Activated T-helper 1 cell treated with anti-CD3 and anti-CD28 coated beads, Interleukin-2, amount 50 U/mL, for 16 hours (primary cell): Measurements from ENCODE around the gene SLC35E4.
"Not testable (repeated sequence)": the region's sequence is repeated elsewhere in the genome, so short reads cannot be mapped to it uniquely, and the experiment has no call there.

ENCODE experiments used
- DNase-seq, 2 donors: peaks; one replicate each; pipeline ENCODE4 v3.0.0-alpha.2; 2020; ENCODE audit warnings: low read depth in 1 of 2, low spot score in 1 of 2

The SLC35E4 gene

GRCh38 chr22:30649430-30650007 lies 13.9 kb downstream of the SLC35E4 start:
- peak; percentile 45 to 65 for DNase-seq

- no peak for DNase-seq
These were observed 15.0 kb downstream of the SLC35E4 start for GRCh38 chr22:30650508-30651116.

GRCh38 chr22:30652852-30653251 lies 17.3 kb downstream of the SLC35E4 start:
- no peak for DNase-seq

DNA sequence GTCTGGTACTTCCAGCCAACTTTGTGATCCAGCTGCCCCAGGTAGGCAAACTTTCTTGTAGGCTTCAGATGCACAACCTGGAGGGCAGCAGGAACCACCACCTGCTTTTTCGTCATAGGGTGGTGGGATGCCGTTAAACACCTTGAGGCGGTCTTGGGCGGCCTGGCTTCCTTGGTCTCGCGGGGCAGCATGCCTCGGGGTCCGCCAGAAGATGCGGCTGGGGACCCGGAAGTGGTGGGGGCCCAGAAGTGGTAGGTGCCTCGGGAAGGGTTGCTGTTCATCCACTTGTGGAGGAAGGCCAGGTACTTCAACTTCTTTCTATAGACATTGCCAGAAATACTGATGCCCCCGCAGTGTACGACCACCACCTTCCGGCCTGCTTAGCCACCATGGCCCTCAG lies 18.8 kb downstream of the SLC35E4 start:
- DNase-seq: no peak

DNA sequence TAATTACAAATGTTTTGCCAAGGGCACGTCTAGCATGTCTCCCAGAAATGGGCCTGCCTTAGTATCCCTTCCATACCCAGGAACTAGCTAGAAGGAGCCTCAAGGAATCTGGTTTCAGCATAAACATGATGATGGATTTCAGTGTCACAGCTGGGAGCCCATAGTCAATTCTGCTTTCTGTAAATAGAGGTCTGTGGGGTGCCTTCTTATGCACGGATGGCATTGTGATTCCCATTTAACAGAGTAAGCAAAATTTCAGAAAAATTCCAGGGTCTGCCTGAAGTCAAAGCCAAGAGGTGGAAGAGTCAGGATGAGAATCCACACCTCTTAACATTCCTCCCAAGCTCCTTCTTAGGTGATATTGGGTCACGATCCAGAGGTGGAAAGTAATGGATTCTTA lies 20.0 kb downstream of the SLC35E4 start:
- no peak for DNase-seq

DNA sequence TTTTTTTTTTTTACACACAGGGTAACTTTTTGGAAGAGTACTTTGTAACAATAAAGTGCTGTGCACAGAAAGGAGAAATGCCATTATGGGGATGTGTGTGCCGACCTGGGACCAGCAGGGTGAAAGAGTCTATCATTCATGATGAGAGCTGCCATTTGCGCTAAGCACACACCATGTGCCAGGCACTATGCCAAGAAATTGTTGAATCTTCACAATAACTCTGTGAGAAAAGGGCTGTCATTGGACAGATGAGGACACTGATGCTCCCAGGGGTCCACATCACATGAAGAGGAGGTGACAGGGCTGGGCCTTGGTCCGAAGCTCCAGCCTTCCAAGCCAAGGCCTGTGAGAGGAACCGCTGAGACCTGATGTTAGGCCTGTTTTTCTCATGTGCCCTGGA lies 26.5 kb downstream of the SLC35E4 start:
- no peak for DNase-seq

DNA sequence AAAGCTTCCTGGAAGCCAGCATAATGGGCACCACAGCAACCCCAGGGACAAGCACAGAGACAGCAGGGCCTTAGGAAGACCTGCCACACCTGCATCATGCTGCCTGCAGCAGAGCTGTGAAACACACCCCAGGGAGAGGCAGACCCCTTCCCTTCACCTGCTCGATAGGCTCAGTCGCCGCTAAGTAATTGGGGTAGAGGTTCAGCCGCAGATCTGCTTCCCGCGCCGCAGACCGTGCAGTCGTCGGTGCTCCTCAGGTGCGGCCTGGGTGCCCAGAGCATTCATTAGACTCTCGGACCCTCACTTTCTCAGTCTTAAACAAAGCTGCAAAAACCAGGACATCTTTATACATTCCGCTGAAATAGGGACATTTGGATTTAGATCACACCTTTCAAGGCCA lies 29.2 kb downstream of the SLC35E4 start:
- DNase-seq: no peak

DNA sequence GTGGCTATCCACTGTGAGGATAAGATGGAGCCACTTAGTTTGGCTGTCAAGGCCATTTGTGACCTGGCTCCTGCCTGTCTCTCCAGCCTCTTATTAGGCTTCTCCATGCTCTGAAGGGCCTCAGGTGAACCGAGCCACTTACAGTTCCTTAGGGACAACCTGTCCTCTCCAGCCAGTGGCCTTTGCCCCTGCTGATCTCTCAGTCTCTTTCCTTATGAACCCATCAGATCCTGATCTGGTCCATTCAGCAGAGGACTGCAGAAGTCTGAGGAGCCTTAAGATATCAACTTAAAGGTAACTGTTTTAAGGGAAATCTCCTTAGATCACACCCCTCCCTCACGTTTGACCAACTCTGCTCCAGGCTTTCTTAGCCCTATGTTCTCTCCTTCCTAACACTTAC lies 29.7 kb downstream of the SLC35E4 start:
- DNase-seq: no peak

DNA sequence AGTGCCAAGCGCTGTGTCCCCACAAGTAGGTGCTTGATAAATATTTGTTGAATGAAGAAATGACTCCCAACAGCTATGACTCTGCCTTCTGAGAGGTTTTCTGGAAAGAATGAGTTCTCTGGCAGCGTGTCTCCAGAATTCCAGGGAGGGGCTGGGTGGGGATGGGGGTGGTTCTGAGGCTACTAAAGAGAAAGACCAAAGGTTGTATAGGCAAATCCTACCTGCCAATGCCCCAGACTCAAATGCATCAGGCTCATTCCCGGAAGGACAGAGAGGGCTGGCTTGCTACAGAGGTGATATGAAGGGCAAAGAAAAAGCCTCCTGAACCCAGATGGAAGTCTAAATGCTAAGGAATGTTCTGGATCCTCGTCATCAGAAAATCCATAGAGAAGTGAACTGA lies 30.2 kb downstream of the SLC35E4 start:
- no peak for DNase-seq

DNA sequence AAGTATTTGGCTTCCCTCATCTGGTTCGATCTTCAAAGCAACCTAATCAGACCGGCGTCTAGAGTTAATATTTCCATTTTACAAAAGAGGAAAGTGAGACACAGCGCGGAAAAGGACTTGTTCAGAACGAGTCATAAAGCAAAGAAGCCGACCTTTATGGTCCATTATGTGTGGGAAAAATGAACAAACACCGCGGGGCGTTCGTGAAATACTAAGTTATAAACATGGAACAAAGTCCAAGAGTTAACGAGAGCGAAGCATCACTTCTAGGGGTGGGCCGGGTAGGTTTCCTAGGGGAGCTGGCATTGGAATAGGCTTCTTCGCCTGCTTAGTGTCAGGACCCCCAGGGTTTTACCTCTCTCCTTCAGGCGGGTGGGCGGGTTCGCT lies 31.5 kb downstream of the SLC35E4 start:
- no peak for DNase-seq

- DNase-seq: peak; percentile 92
These were observed 32.2 kb downstream of the SLC35E4 start, which contains the start of gene DUSP18 for GRCh38 chr22:30667494-30668385. Gene DUSP18, minus strand, starts transcription at chr22:30667875. Its CDS starts 3,872 bp downstream, at chr22:30664003.

GRCh38 chr22:30668386-30668710 lies 32.8 kb downstream of the SLC35E4 start:
- no peak for DNase-seq

- DNase-seq: no peak
These were observed 35.5 kb downstream of the SLC35E4 start for GRCh38 chr22:30671071-30671470.

- DNase-seq: no peak
These were observed 37.6 kb downstream of the SLC35E4 start for GRCh38 chr22:30673136-30673535.

DNA sequence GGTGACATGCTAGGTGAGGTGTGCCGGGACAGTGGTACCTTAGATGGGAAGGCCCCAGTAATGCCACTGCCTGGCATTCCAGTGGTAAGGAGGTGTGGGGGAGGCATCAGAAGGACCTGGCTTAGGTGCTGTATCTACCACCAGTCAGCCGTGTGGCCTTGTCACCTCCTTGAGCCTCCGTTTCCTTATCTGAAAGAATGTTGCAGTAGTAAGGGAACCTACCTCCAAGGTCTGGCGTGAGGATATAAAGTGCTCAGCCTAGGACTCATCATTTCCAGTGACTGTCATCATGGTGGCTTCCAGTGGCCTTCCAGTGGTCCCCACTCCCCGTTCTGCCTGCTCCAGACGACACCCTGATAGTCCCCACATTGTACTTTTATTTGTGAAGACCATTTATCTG lies 38.9 kb downstream of the SLC35E4 start:
- no peak for DNase-seq

- DNase-seq: no peak
These were observed 39.9 kb downstream of the SLC35E4 start for GRCh38 chr22:30675436-30675835.

- DNase-seq: not testable (repeated sequence)
These were observed 41.0 kb downstream of the SLC35E4 start for GRCh38 chr22:30676565-30676964.

GRCh38 chr22:30679895-30680690 lies 44.5 kb downstream of the SLC35E4 start:
- DNase-seq: not testable (repeated sequence)

DNA sequence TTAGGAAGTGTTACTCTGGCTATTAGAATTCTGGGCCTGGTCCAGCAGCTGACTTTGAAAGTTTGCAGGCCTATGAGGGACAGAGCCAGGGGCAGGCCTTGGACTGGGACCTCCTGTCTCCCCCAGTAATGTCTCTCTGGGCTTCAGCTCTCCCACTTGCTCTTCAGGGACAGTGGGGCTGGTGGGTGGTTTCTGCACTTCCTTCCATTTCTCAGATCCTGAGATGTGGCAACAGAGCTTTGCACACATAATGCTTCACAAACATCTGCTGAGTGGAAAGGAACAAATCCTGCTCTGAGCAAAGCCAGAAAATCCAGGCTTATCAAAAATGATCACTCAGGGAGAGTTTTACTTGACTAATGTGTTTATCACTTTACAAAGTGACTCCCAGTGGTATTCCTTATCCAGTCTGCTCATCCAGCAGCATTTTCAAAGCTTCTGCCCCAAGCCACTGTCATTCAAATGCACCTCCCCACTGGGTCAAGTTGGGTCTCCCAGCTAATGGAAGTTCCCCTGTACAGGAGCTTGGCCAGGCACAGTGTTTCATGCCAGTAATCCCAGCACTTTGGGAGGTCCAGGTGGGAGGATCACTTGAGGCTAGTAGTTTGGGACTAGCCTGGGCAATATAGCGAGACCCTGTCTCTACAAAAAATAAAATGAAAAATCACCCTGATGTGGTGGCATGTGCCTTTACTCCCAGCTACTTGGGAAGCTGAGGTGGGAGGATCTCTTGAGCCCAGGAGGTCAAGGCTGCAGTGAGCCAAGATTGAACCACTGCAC lies 45.6 kb downstream of the SLC35E4 start:
- DNase-seq: no peak

DNA sequence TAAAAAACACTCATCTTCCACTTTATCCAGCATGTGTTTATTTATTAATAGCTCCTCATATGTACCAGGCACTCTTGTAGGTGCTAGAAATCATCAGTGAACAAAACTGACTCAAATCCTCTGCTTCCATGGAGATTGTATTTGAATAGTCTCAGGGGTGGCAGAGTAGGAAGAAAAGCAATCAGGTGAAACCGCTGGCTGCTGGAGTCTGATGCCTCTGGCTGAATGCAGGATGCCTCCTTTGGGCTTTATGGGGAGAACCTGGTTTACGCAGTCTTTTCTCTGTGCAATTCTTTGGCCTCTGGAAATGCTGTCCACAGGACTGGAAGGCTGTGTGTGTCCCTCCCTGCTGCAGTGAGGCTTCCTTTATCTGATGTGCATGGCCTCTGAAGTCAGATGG lies 46.2 kb downstream of the SLC35E4 start:
- DNase-seq: no peak

DNA sequence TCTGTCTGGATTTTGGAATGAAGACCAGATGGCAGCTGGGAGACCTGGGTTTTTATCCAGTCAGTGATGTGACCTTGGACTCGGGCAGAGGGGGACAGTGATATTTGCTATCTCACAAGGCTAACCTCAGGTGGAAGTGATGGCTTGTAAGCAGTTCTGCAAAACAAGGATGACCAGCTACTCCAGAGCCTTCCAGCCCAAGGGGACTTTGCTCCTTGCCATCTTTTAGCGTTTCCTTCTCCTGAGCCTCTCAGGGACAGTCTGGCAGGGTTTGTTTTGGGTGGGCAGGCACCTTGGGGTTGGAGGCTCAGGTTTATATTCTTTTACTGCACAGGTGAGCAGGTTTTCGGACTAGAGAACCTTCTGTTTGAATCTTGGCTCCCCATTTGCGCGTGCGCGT lies 49.6 kb downstream of the SLC35E4 start:
- DNase-seq: no peak
